Measurements from ENCODE around the gene PTK6. TPM values are rescaled to one million over a fixed set of nuclear protein-coding genes. Genes with fewer than 3 reads are reported as not detected.

PTK6 gene
- polyA plus RNA-seq, 3 donors: 0.80 to 1.7 (median 1.2) TPM

- DNase-seq: no peak
Measured at GRCh38 chr20:63513207-63513606, 24.0 kb downstream of the PTK6 start.

- DNase-seq: no peak
Measured at GRCh38 chr20:63509088-63509564, 28.1 kb downstream of the PTK6 start.

- no peak for DNase-seq
Measured at GRCh38 chr20:63508072-63508768, 29.0 kb downstream of the PTK6 start.

- DNase-seq: no peak
Measured at GRCh38 chr20:63507083-63507743, 30.0 kb downstream of the PTK6 start.

- no peak for DNase-seq
Measured at GRCh38 chr20:63505723-63506122, 31.5 kb downstream of the PTK6 start.

GRCh38 chr20:63505281-63505680 lies 31.9 kb downstream of the PTK6 start:
- DNase-seq: no peak

GRCh38 chr20:63504642-63505041 lies 32.5 kb downstream of the PTK6 start:
- DNase-seq: no peak

GRCh38 chr20:63503524-63503923 lies 33.7 kb downstream of the PTK6 start:
- no peak for DNase-seq

GRCh38 chr20:63502671-63503172 lies 34.5 kb downstream of the PTK6 start:
- DNase-seq: no peak

- DNase-seq: no peak
Measured at GRCh38 chr20:63501818-63502670, 35.1 kb downstream of the PTK6 start.

GRCh38 chr20:63500902-63501817 lies 36.0 kb downstream of the PTK6 start:
- no peak for DNase-seq

GRCh38 chr20:63500151-63500901 lies 36.9 kb downstream of the PTK6 start:
- no peak for DNase-seq

GRCh38 chr20:63499338-63499969 lies 37.7 kb downstream of the PTK6 start:
- no peak for DNase-seq

- DNase-seq: no peak
Measured at GRCh38 chr20:63498960-63499337, 38.2 kb downstream of the PTK6 start, which contains the start of gene EEF1A2. TSS of gene EEF1A2 (minus strand) at chr20:63499083. CDS start at chr20:63497763, 1,320 bp downstream.

- no peak for DNase-seq
Measured at GRCh38 chr20:63497946-63498935, 38.9 kb downstream of the PTK6 start.

- DNase-seq: no peak
Measured at GRCh38 chr20:63497138-63497945, 39.8 kb downstream of the PTK6 start.

GRCh38 chr20:63496596-63497120 lies 40.5 kb downstream of the PTK6 start:
- no peak for DNase-seq

Measured in renal pelvis (tissue), 4 donors.